GM19438 (cell line): ENCODE data around the gene RNF123.
"Not testable (repeated sequence)": the region's sequence is repeated elsewhere in the genome, so short reads cannot be mapped to it uniquely, and the experiment has no call there.

Experiments
- ATAC-seq: cut with Tn5 transposase; IDR thresholded peaks from one replicate; pipeline ENCODE4 v1.9.1; 2021; ENCODE audit warnings: low read depth; ENCODE audit not compliant: unreplicated experiment

The RNF123 gene

DNA sequence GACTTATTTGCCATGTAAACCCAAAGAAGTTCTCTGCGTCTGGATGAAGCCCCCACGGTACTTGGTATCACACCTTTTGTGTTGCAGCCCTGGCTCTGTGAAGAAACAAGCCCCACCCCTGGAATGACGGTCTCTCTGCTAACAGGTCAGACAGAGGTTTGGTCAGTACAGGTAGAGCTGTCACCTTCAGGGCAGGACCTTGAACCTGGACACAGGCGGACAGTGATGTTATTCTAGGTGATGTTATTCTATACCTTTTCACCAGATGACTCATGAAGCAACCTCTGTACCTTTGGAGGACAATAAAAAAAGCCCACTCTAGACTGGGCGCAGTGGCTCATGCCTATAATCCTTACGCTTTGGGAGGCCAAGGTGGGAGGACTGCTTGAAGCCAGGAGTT, 45.4 kb downstream of the RNF123 start:
- ATAC-seq, result no peak

DNA sequence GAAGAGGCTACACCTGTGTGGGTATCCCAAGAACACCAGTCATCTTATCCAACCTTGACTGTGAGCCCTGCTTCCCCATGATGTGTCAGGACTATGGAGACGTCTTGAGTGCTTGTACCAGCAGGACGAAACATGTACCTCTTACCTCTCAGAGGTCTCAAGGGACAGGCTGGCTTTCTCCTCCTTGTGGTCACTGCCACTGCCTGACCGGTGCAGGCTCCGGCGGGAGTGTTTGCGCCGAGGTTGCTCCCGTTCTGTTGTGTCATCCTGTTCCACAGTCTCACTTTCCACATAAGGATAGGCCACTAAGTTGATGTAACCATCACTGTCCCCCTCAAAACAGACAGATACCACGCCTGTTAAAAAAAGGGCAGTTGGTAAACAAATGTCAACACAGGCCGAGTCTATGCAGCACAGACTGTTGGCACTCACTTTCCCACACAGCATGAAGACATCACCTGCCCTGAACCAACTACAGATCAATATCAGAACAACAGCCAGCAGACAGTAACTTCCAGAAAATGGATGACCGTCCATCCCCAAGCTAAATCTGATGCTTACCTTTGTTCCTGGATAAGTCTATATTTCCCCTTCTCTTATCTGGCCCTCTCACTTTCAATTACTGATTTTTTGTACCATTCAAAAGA, 48.8 kb downstream of the RNF123 start:
- ATAC-seq, result no peak

DNA sequence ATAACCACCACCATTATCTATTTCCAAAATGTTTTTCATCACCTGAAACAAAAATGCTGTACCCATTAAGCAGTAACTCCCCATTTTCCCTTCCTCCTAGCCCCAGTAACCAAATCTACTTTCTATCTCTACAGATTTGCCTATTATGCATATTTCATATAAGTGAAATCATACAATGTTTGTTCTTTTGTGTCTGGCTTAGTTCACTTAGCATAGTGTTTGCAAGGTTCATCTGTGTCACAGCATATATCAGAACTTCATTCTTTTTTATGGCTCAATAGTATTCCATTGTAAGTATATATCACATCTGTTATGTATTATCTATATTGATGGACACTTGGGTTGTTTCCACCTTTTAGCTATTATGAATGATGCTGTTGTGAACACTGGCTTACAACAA, 51.1 kb downstream of the RNF123 start:
- no peak for ATAC-seq

DNA sequence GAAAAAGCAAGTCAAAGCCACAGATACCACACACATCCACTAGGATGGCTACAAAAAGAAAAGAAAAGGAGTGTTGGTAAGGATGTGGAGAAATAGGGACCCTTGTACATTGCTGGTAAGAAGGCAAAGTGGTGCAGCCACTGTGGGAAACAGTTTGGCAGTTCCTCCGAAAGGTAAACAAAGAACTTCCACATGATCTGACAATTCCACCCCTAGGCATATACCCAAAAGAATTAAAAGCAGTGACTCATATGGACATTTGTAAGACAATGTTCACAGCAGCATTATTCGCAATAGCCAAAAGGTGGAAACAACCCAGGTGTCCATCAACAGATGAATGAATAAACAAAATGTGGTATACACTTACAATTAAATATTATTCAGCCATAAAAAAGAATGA, 56.6 kb downstream of the RNF123 start:
- no peak for ATAC-seq

DNA sequence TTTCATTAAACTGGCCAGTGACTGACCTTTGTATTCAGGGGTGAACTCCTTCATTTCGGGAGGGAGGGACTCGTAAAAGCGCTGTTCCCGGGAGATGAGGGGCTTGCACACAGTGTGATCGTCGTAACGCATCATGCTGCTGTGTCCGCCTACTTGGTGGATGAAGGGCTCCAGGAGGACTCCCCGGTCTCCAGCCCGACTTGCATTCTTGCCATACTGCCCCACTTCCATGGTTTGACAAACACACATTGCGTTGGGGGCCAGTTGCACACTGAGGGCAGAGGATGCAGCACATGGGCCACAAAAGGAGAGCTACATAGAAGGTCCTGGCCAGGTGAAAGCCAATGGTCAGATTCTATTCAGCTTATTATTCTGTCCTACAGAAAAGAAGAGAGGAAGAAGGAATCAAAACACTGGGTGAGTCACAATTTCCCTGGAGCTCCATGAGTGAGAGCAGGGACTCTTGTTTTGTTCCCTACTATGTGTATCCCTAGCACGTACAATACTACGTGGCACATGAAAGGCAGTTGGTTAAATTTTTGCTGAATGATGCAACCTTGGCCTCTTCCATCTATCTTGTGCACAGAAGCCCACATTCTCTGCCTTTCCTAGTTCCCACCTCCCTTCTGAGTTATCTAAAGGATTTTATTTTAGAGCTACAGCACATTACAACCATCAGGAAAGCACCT, 58.6 kb downstream of the RNF123 start:
- ATAC-seq, result no peak

DNA sequence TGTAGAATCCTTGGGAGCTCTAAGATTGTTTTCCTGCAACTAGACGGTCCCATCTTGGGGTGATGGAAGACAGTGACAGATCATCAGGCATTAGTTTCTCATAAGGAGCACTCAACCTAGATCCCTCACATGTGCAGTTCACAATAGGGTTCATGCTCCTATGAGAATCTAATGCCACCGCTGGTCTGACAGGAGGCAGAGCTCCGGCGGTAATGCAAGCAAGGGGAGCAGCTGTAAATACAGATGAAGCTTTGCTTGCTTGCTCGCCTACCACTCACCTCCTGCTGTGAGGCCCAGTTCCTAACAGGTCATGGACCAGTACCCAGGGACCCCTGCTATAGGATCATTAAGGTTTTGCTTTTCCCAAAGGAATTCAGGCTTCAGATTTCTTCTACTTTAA, 59.5 kb downstream of the RNF123 start:
- ATAC-seq, result not testable (repeated sequence)

DNA sequence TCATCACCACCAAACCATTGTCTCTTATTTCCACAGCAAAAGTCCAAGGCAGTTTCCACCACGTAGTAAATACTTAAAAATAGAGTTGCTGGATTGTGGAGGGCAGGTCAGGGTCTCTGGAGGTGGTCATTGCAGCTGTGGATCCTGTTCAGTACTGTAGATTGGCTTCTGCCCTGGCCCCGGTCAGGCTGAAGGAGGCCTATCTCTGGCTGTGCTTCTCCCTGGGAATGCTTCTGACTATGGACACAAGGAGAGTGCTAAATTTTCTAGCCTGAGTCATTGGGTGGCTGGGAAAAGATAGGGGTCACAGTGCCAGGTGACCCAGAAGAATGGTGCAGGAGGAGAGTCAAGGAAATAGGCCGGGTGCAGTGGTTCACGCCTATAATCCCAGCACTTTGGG, 60.7 kb downstream of the RNF123 start:
- ATAC-seq, result no peak

DNA sequence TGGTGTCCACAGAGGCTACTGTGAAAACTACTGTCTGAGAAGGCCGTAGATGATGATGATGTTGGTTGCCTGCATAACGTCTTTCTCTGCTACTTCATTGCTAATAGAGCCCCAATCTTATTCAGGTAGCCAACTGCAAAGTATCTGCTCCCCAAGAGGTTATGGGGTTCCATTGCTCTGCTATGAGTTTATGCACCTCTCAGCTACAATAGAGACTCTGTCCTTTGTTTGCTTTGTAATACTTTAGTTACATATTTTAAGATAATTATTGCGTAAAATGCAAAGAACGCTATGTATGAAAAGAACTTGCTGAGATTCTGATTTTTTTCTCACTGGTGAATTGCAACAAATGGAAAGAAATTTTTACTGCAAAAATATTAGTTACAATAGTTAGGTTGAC, 62.1 kb downstream of the RNF123 start:
- ATAC-seq, result no peak

DNA sequence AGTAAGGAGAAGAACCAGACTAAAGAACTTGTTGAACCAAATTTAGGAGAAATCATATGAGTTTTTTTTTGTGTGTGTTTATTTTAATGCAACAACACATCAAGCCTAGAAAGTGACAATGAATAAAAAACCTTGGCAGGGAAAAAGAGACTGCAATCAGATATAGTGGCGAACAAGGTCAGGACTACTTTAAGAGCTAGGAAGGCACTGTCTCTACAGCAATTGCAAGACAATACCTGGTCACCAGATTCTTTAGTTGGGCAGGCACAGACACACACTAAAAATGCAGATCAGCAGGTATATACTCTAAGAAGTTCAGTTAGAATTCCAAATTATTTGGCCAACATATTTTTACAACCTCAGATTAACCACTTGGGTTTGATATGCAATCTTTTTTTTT, 65.2 kb downstream of the RNF123 start:
- ATAC-seq, result no peak

DNA sequence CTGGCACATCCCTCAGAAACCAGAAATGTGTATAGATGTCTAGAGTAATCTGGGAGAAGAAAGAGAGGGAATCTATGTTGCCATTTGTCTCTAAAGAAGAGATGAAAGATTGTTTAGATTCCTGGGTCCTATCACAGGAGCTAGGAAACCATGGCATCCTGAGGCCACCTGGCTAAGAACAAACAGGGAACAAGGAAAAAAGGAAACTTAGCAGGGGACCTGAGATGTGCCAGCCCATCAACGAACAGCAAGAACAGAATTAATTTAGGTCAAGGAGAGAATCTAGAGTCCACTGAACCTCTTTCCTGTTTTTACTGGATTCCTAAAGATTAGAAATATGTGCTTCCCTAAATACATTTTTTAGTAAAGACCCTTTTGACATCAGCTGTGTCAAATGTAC, 66.7 kb downstream of the RNF123 start:
- ATAC-seq, result no peak

DNA sequence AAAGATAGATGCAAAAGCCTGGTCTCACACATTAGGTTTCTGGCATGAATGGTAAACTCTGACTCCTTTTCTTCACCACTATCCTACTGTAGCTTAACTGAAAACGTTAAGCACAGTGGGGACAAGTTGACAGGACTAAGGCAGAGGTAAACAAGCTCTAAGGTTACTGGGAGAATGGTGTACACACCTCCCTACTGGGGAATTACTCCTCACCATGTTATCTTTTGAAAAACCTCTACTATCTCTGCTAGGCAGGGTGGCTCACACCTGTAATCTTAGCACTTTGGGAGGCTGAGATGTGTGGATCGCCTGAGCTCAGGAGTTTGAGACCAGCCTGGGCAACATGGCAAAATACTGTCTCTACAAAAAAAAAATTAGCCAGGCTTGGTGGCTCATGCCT, 67.8 kb downstream of the RNF123 start:
- no peak for ATAC-seq

DNA sequence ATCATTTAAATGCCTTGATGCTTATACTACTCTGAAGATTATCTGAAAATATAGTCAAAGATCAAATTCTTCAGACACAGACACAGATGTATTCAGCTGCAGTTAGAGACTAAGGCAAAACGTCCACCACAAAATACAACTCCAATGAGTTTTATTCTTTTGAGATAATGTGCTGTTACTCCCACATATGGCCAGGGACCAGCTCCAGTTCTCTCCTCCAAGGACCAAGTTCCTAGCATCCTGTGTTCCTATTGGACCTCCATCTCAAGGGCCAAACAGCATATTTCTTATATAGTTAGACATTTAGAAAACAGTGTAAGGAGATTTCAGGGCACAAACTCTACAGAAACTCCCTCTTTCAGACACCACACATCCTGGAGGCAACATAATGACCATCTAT, 69.9 kb downstream of the RNF123 start:
- no peak for ATAC-seq

DNA sequence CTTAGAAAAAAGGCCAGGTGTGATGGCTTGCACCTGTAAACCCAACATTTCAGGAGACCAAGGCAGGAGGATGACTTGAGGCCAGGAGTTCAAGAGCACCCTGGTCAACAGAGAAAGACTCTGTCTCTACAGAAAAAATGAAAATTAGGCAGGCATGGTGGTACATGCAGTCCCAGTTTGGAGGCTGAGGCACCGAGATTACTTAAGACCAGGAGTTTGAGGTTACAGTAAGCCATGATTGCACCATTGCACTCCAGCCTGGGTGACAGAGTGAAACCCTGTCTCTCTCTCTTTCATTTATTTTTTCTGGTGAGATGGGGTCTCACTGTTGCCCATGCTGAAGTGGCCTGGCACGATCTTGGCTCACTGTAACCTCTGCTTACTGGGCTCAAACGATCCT, 72.3 kb downstream of the RNF123 start:
- no peak for ATAC-seq

DNA sequence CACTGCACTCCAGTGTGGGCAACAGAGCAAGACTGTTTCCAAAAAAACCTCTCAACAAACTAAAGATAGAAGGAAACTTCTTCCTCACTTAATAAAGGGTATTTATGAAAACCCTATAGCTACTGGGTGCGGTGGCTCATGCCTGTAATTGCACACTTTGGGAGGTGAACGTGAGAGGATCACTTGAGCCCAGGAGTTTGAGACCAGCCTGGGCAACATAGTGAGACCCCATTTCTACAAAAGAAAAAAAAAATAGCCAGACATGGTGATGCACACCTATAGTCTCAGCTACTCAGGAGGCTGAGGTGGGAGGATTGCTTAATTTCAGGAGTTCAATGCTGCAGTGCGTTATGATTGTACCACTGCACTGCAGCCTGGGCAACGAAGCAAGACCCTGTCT, 74.6 kb downstream of the RNF123 start:
- ATAC-seq, result no peak

DNA sequence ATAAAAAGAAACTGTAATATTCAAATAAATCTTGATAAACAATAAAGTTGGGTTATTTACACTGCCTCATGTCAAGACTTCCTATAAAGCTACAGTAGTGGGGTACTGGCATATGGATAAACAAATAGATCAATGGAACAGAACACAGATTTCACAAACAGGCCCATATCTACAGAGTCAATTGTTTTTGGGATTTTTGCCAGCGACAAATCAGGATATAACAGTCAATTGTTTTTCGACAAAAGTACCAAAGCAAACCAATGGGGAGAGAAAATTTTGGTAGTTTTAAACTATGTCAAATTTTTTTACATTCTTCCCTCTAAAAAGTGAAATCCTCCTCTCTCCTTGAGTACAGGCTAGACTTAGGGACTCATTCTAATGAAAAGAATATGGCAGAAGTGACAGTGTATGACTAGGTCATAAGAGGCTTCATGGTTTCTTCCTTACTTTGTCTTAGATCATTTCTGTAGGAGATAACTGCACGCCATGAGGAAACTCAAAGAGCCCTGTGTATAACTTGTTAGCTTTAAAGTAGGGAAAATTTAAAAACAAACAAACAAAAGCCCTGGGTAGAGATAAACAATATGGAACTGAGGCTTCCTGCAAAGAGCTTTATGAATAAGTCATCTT, 80.0 kb downstream of the RNF123 start:
- no peak for ATAC-seq

DNA sequence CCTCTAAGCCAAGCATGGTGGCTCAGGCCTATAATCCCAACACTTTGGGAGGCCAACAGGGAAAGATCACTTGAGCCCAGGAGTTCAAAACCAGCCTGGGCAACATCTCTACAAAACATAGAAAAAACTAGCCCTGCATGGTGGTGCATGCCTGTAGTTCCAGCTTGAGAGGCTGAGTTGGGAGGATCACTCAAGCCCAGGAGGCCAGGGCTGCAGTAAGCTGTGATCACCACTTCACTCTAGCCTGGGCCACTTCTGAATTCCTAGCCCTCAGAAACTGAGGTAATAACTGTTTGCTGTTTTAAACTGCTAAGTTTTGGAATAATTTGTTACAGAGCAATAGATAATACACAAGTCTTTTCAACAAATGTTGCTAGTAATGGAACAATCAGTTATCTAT, 80.6 kb downstream of the RNF123 start:
- no peak for ATAC-seq
